ENCODE data around the gene SIRT2.

DNA sequence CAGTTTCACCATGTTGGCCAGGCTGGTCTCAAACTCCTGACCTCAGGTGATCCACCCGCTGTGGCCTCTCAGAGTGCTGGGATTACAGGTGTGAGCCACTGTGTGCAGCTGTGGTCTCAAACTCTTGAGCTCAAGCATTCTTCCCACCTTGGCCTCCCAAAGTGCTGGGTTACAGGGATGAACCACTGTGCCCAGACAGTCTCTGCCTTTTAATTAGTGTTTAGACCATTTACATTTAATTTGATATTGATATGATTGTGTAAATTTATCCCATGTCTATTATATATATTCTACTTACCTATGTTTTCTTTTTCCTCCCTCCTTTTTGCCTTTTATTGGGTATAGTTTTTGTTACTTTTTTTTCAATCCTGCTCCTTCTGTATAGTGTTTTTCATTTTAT lies 2.3 kb upstream of the SIRT2 start:
- TF ChIP-seq EZH2phosphoT487 (IDR thresholded peaks at IDR 0.05; ENCODE audit: borderline replicate concordance): no peak
- TF ChIP-seq, protein P1, sequence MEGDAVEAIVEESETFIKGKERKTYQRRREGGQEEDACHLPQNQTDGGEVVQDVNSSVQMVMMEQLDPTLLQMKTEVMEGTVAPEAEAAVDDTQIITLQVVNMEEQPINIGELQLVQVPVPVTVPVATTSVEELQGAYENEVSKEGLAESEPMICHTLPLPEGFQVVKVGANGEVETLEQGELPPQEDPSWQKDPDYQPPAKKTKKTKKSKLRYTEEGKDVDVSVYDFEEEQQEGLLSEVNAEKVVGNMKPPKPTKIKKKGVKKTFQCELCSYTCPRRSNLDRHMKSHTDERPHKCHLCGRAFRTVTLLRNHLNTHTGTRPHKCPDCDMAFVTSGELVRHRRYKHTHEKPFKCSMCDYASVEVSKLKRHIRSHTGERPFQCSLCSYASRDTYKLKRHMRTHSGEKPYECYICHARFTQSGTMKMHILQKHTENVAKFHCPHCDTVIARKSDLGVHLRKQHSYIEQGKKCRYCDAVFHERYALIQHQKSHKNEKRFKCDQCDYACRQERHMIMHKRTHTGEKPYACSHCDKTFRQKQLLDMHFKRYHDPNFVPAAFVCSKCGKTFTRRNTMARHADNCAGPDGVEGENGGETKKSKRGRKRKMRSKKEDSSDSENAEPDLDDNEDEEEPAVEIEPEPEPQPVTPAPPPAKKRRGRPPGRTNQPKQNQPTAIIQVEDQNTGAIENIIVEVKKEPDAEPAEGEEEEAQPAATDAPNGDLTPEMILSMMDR (conservative IDR thresholded peaks at IDR 0.05; ENCODE audit: low read length): no peak

Measured in Loucy (cell line).